HG03432 (cell line): ENCODE data around the gene TNS3.

Experiments used
- ATAC-seq: cut with Tn5 transposase; IDR thresholded peaks from one replicate; pipeline ENCODE4 v1.9.1; 2021; ENCODE audit warnings: mild to moderate bottlenecking, moderate library complexity; ENCODE audit not compliant: unreplicated experiment

The TNS3 gene

GRCh38 chr7:47393406-47393805, 188.5 kb downstream of the TNS3 start:
- no peak for ATAC-seq

GRCh38 chr7:47392241-47392759, 189.6 kb downstream of the TNS3 start:
- no peak for ATAC-seq

GRCh38 chr7:47391726-47392125, 190.2 kb downstream of the TNS3 start:
- no peak for ATAC-seq

GRCh38 chr7:47390914-47391313, 191.0 kb downstream of the TNS3 start:
- ATAC-seq, result no peak

GRCh38 chr7:47389923-47390630, 191.8 kb downstream of the TNS3 start:
- no peak for ATAC-seq

- no peak for ATAC-seq
Measured at GRCh38 chr7:47389171-47389922, 192.6 kb downstream of the TNS3 start.

GRCh38 chr7:47387506-47387905, 194.4 kb downstream of the TNS3 start:
- ATAC-seq, result no peak

GRCh38 chr7:47386273-47386835, 195.6 kb downstream of the TNS3 start:
- no peak for ATAC-seq

GRCh38 chr7:47385536-47386125, 196.3 kb downstream of the TNS3 start:
- no peak for ATAC-seq

GRCh38 chr7:47384755-47385535, 197.0 kb downstream of the TNS3 start:
- no peak for ATAC-seq

- no peak for ATAC-seq
Measured at GRCh38 chr7:47383696-47384445, 198.0 kb downstream of the TNS3 start.

GRCh38 chr7:47383072-47383471, 198.8 kb downstream of the TNS3 start:
- no peak for ATAC-seq

- no peak for ATAC-seq
Measured at GRCh38 chr7:47382200-47382599, 199.7 kb downstream of the TNS3 start.

- ATAC-seq, result no peak
Measured at GRCh38 chr7:47381134-47381495, 200.8 kb downstream of the TNS3 start.

GRCh38 chr7:47380325-47381133, 201.4 kb downstream of the TNS3 start:
- no peak for ATAC-seq

GRCh38 chr7:47379629-47380324, 202.1 kb downstream of the TNS3 start:
- no peak for ATAC-seq

- ATAC-seq, result no peak
Measured at GRCh38 chr7:47378728-47379395, 203.0 kb downstream of the TNS3 start.

GRCh38 chr7:47377741-47378140, 204.2 kb downstream of the TNS3 start:
- ATAC-seq, result no peak
